Upper lobe of left lung (tissue), 6 donors: ENCODE measurements around the gene HOXC11. TPM values are rescaled to one million over a fixed set of nuclear protein-coding genes. Genes with fewer than 3 reads are reported as not detected.

Experiments
- ATAC-seq, 2 donors: fragments of 200-7000 bp; cut with Tn5 transposase; one replicate each; pipeline ENCODE4 v1.9.1; 2022; ENCODE audit warnings: mild to moderate bottlenecking in 2 of 2, moderate library complexity in 2 of 2; ENCODE audit not compliant: low FRiP score in 2 of 2
- DNase-seq, 2 donors: peaks; one replicate each; pipeline ENCODE4 v3.0.0-alpha.2; 2019 to 2020
- H3K27ac ChIP-seq, 4 donors: fragments of 200-600 bp; sonication (generic); one replicate each; pipeline ENCODE4 v1.5.1; 2016 to 2019
- H3K27me3 ChIP-seq, 4 donors: fragments of 200-600 bp; sonication (generic); one replicate each; pipeline ENCODE4 v1.5.1; 2017 to 2019
- H3K36me3 ChIP-seq, 4 donors: fragments of 200-600 bp; sonication (generic); one replicate each; pipeline ENCODE4 v1.5.1; 2016 to 2019
- H3K4me1 ChIP-seq, 4 donors: fragments of 200-600 bp; sonication (generic); one replicate each; pipeline ENCODE4 v1.5.1; 2018 to 2019
- H3K4me3 ChIP-seq, 4 donors: fragments of 200-600 bp; sonication (generic); one replicate each; pipeline ENCODE4 v1.5.1; 2017 to 2019; ENCODE audit warnings: mild to moderate bottlenecking in 2 of 4, moderate library complexity in 1 of 4
- H3K9me3 ChIP-seq, 4 donors: fragments of 200-600 bp; sonication (generic); one replicate each; pipeline ENCODE4 v1.5.1; 2018 to 2019
- CTCF ChIP-seq, 6 experiments: fragments of 450-650 bp in 4 of 6; fragments of 200-600 bp in 2 of 6; sonication (generic) in 2 of 6; IDR thresholded peaks; one replicate each; pipeline ENCODE4 v1.5.1; 2016 to 2019; ENCODE audit warnings: antibody characterized with exemption in 6 of 6
- EP300 ChIP-seq, 4 donors: sonication (generic); formaldehyde crosslinking; IDR thresholded peaks; one replicate each; pipeline ENCODE4 v1.5.1; 2017; ENCODE audit warnings: antibody characterized with exemption in 4 of 4, control low read depth in 2 of 4
- POLR2A ChIP-seq, 4 donors: fragments of 450-650 bp; IDR thresholded peaks; one replicate each; pipeline ENCODE4 v1.5.1; 2016 to 2017; ENCODE audit warnings: antibody characterized with exemption in 4 of 4, mild to moderate bottlenecking in 2 of 4
- POLR2AphosphoS5 ChIP-seq, 2 donors: sonication (generic); formaldehyde crosslinking; IDR thresholded peaks; one replicate each; pipeline ENCODE4 v1.5.1; 2017; ENCODE audit warnings: antibody characterized with exemption in 2 of 2
- WGBS, 2 donors: methylation state at CpG; one replicate each; pipeline ENCODE4 v1.1.5; 2017 to 2018; 5-methylcytosine and 5-hydroxymethylcytosine counted together
- total RNA-seq, 6 donors: library from RNA; depleted of rRNA in 4 of 6; stranded (reverse); fragments of >200 nt in 4 of 6; gene quantifications; one replicate each; pipeline versions ENCODE4 v1.1.0 to v1.2.1, GENCODE V29; 2016 to 2021
- donor health status: DM: no; HTN: no; CAD: no; lungs with moderate emphysema.
- donor health status: DM: no; HTN: yes; CAD: no; lungs with severe emphysema.

HOXC11 gene
- total RNA-seq, 6 donors from 2014 or later, result not detected

GRCh38 chr12:53974084-53975063, 1.4 kb downstream of the HOXC11 start, which contains the start of gene HOTAIR:
HOTAIR (minus strand) TSS chr12:53974954.
- Histone ChIP-seq H3K4me1 (peaks cover 22 to 28% (median 25%) of the 10 kb centered on the region in 4 donors), H3K27me3 (peaks cover 9 to 94% (median 52%) of the 10 kb centered on the region in 4 donors), H3K4me3 (peak within 1 kb of the TSS in 3 of 4 donors; percentile 14 to 25 (median 16)), H3K9me3 (no peaks in the 10 kb centered on the region), H3K36me3 (no peaks in the 10 kb centered on the region), H3K27ac (no peak within 1 kb of the TSS)
- DNase-seq (peak in 1 of 2 donors; percentile 82), ATAC-seq (peak in 1 of 2 donors; percentile 53)
- TF ChIP-seq EP300 (IDR thresholded peaks at IDR 0.05) (no peak), CTCF (IDR thresholded peaks at IDR 0.05) (no peak), POLR2A (IDR thresholded peaks at IDR 0.05) (no peak), POLR2AphosphoS5 (IDR thresholded peaks at IDR 0.05) (no peak)
- WGBS, 2 donors, result 3 to 4% methylated on average over 28 to 63 of the region's 63 CpGs

- 3 to 4% methylated on average over 15 to 21 of the region's 25 CpGs for WGBS, 2 donors
- TF ChIP-seq EP300 (IDR thresholded peaks at IDR 0.05), result no peak
- TF ChIP-seq POLR2A (IDR thresholded peaks at IDR 0.05), result no peak
- no peak for TF ChIP-seq POLR2AphosphoS5 (IDR thresholded peaks at IDR 0.05)
- no peak for TF ChIP-seq CTCF (IDR thresholded peaks at IDR 0.05)
- H3K27me3 ChIP-seq, result peaks cover 9 to 94% (median 52%) of the 10 kb centered on the region in 4 donors
- ATAC-seq (no peak), DNase-seq (no peak)
- H3K36me3 ChIP-seq, result no peaks in the 10 kb centered on the region
- H3K4me3 ChIP-seq, result peak overlapping the region in 3 of 4 donors; percentile 14 to 25 (median 16)
- peaks cover 22 to 28% (median 25%) of the 10 kb centered on the region in 4 donors for H3K4me1 ChIP-seq
- no peaks in the 10 kb centered on the region for H3K9me3 ChIP-seq
- no peak overlapping the region for H3K27ac ChIP-seq
Observed at GRCh38 chr12:53975064-53975471, 2.1 kb downstream of the HOXC11 start.

- ATAC-seq, result no peak
- H3K4me1 ChIP-seq, result peaks cover 22 to 28% (median 25%) of the 10 kb centered on the region in 4 donors
- H3K9me3 ChIP-seq, result no peaks in the 10 kb centered on the region
- WGBS, 2 donors, result 6 to 15% methylated on average over 26 to 31 of the region's 31 CpGs
- no peak for TF ChIP-seq POLR2A (IDR thresholded peaks at IDR 0.05)
- TF ChIP-seq POLR2AphosphoS5 (IDR thresholded peaks at IDR 0.05), result no peak
- TF ChIP-seq EP300 (IDR thresholded peaks at IDR 0.05), result no peak
- TF ChIP-seq CTCF (IDR thresholded peaks at IDR 0.05), result no peak
- no peak overlapping the region for H3K27ac ChIP-seq
- peaks cover 11 to 92% (median 52%) of the 10 kb centered on the region in 4 donors for H3K27me3 ChIP-seq
- H3K4me3 ChIP-seq, result no peak overlapping the region
- H3K36me3 ChIP-seq, result no peaks in the 10 kb centered on the region
- no peak for DNase-seq
Observed at GRCh38 chr12:53975479-53976152, 2.7 kb downstream of the HOXC11 start.

- peaks cover 22 to 28% (median 25%) of the 10 kb centered on the region in 4 donors for H3K4me1 ChIP-seq
- H3K4me3 ChIP-seq, result no peak overlapping the region
- peaks cover 11 to 92% (median 52%) of the 10 kb centered on the region in 4 donors for H3K27me3 ChIP-seq
- H3K9me3 ChIP-seq, result no peaks in the 10 kb centered on the region
- no peak overlapping the region for H3K27ac ChIP-seq
- DNase-seq, result no peak
- no peaks in the 10 kb centered on the region for H3K36me3 ChIP-seq
- ATAC-seq, result no peak
- WGBS, 2 donors, result 15 to 23% methylated on average over 20 to 21 of the region's 21 CpGs
- TF ChIP-seq POLR2AphosphoS5 (IDR thresholded peaks at IDR 0.05), result no peak
- TF ChIP-seq POLR2A (IDR thresholded peaks at IDR 0.05), result no peak
- no peak for TF ChIP-seq EP300 (IDR thresholded peaks at IDR 0.05)
- TF ChIP-seq CTCF (IDR thresholded peaks at IDR 0.05), result no peak
Observed at GRCh38 chr12:53976172-53976822, 3.4 kb downstream of the HOXC11 start.
